HG02571 (cell line): Measurements from ENCODE around the gene ARHGAP26.
A peak's percentile ranks its signal among the peaks of the same experiment; 100 is the strongest.

Experiments used
- ATAC-seq: cut with Tn5 transposase; IDR thresholded peaks from one replicate; pipeline ENCODE4 v1.9.1; 2021; ENCODE audit warnings: mild to moderate bottlenecking, moderate library complexity; ENCODE audit not compliant: unreplicated experiment

ARHGAP26 gene

GRCh38 chr5:143247134-143247815 is 477.1 kb downstream of the ARHGAP26 start:
- ATAC-seq = no peak

- ATAC-seq = no peak
Measured at GRCh38 chr5:143248391-143248790, 478.2 kb downstream of the ARHGAP26 start.

GRCh38 chr5:143248822-143249579 is 478.8 kb downstream of the ARHGAP26 start:
- no peak for ATAC-seq

- ATAC-seq = no peak
Measured at GRCh38 chr5:143249851-143250250, 479.7 kb downstream of the ARHGAP26 start.

GRCh38 chr5:143251190-143251589 is 481.0 kb downstream of the ARHGAP26 start:
- ATAC-seq = no peak

GRCh38 chr5:143251946-143252345 is 481.8 kb downstream of the ARHGAP26 start:
- no peak for ATAC-seq

- ATAC-seq = no peak
Measured at GRCh38 chr5:143254819-143255218, 484.6 kb downstream of the ARHGAP26 start.

- no peak for ATAC-seq
Measured at GRCh38 chr5:143258559-143259253, 488.5 kb downstream of the ARHGAP26 start.

- no peak for ATAC-seq
Measured at GRCh38 chr5:143259254-143259605, 489.1 kb downstream of the ARHGAP26 start.

- no peak for ATAC-seq
Measured at GRCh38 chr5:143261748-143262392, 491.7 kb downstream of the ARHGAP26 start.

GRCh38 chr5:143262393-143263174 is 492.4 kb downstream of the ARHGAP26 start:
- peak; percentile 61 for ATAC-seq

- ATAC-seq = no peak
Measured at GRCh38 chr5:143263272-143263810, 493.2 kb downstream of the ARHGAP26 start.

GRCh38 chr5:143265995-143266394 is 495.8 kb downstream of the ARHGAP26 start:
- no peak for ATAC-seq

GRCh38 chr5:143267186-143267585 is 497.0 kb downstream of the ARHGAP26 start:
- ATAC-seq = no peak

- no peak for ATAC-seq
Measured at GRCh38 chr5:143268388-143268787, 498.2 kb downstream of the ARHGAP26 start.

- no peak for ATAC-seq
Measured at GRCh38 chr5:143271431-143271830, 501.3 kb downstream of the ARHGAP26 start.

- no peak for ATAC-seq
Measured at GRCh38 chr5:143274952-143275351, 504.8 kb downstream of the ARHGAP26 start.

GRCh38 chr5:143275512-143276363 is 505.6 kb downstream of the ARHGAP26 start:
- ATAC-seq = no peak

- no peak for ATAC-seq
Measured at GRCh38 chr5:143277536-143277935, 507.4 kb downstream of the ARHGAP26 start.
